GM23248 (cell line): ENCODE data around the gene CHN1.

ENCODE experiments used
- EZH2 ChIP-seq: fragments of 200-600 bp; sonication (generic); IDR thresholded peaks from 2 replicates; pipeline ENCODE4 v1.6.1; 2018; ENCODE audit warnings: antibody characterized with exemption, mild to moderate bottlenecking; ENCODE audit not compliant: insufficient read depth, poor library complexity, severe bottlenecking
- EZH2phosphoT487 ChIP-seq: fragments of 200-600 bp; sonication (generic); IDR thresholded peaks from 2 replicates; pipeline ENCODE4 v1.6.1; 2018; ENCODE audit warnings: antibody characterized with exemption, moderate library complexity, mild to moderate bottlenecking, low read depth; ENCODE audit not compliant: insufficient read depth

- TF ChIP-seq EZH2 (no peak), EZH2phosphoT487 (no peak)
Measured at GRCh38 chr2:175008009-175008408, 2.8 kb upstream of the CHN1 start.
